ENCODE results near the gene AHRR.
"Not testable (repeated sequence)": the region's sequence is repeated elsewhere in the genome, so short reads cannot be mapped to it uniquely, and the experiment has no call there.

The AHRR gene

DNA sequence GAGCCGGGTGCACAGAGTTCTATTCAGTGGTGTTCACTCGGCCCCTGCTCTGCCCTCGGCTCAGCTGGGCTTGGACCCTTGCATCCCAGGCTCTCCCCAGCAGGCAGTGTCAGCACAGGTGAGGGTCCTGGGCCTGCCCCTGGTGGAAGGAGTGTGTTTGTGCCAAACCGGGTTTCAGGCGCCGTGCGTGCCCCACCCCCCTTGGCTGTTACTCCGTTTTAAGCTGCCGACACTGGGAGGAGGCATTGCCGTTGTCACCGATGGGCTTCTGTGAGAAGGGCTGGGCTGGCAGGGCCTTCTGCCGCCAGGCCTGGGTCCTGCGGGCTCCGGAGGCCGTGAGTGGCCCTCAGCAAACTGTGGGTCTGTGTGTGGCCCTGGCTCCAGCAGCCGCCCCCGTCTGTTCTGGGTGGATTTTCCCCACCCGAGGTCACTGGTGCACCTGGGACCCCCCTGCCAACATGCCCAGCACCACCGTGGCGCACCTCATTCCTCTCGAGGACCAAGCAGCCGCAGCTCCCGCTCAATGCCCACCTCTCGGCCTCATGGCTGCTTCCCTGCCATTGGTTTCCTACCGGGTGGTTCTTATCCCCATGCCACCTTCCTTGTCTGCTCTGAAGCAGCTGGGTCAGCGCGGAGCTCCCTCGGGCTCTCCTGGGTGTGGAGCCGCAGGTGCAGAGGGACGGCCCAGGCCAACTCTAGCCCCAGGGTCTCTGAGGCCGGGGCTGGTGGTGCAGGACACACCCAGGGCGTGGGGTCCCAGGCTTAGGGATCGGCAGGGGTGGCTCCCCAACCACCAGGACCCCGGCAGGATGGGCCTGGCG, 77.2 kb downstream of the AHRR start:
- FAIRE-seq, result no peak

- peak; percentile 65 for FAIRE-seq
Observed at GRCh38 chr5:399296-400281, 78.1 kb downstream of the AHRR start.

GRCh38 chr5:400282-401145, 79.0 kb downstream of the AHRR start:
- FAIRE-seq, result peak; percentile 79

GRCh38 chr5:401146-402034, 79.9 kb downstream of the AHRR start:
- no peak for FAIRE-seq

DNA sequence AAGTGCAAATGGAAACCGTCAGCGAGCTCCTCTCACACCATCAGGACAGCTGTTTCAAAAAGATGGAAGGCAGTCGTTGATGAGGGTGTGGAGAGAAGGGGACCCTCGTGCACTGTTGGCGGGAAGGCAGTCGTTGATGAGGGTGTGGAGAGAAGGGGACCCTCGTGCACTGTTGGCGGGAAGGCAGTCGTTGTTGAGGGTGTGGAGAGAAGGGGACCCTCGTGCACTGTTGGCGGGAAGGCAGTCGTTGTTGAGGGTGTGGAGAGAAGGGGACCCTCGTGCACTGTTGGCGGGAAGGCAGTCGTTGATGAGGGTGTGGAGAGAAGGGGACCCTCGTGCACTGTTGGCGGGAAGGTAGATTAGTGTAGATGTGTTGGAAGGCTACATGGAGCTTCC, 80.7 kb downstream of the AHRR start:
- FAIRE-seq, result not testable (repeated sequence)

DNA sequence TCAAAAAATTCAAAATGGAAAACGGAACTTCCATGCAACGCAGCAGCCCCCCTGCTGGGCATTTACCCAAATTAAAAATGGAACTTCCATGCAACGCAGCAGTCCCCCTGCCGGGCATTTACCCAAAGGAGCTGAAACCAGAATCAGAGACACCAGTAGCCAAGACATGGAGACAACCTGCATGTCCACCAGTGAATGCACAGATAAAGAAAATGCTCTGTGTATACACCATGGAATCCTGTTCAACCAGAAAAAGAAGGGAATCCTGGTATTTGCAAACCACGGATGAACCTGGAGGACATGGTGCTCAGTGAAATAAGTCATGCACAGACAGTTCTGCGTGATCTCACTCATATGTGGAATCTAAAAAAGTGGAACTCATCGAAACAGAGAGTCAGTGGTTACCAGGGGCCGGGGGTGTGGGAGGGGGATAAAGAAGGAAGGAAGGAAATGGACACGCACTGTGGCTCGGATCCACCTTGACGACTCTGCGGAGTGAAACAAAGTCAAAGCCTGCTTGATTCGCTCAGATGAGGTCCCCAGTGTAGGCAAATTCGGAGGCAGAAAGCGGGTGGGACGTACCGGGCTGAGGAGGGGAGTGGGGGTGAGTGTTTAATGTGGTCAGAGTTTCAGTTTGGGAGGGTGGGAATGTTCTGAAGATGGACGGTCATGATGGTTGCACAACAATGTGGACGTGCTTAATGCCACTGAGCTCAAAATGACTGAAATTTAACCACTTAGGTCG, 81.3 kb downstream of the AHRR start:
- FAIRE-seq, result no peak

- no peak for FAIRE-seq
Observed at GRCh38 chr5:403995-404394, 82.5 kb downstream of the AHRR start.

- no peak for FAIRE-seq
Observed at GRCh38 chr5:404666-405241, 83.2 kb downstream of the AHRR start.

DNA sequence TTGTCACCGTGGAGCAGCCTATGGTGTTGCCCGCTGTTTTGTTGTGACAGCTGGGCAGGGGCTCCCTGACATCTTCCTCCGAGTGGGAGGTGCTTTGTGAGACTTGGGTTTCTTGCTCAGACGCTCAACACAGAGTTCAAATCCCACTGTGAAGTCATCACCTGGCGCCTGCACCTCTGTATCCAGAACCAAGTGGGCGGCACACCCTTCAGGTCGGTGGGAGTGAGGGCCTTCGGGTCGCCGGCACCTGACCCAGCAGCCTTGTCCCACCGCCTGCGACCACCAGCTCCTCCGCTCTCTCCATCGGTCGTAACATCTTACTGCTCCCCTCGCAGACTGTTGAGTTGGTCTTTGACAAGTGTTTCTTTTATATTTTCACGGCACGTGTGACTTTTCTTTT, 83.9 kb downstream of the AHRR start:
- no peak for FAIRE-seq

GRCh38 chr5:406041-406440, 84.5 kb downstream of the AHRR start:
- no peak for FAIRE-seq

DNA sequence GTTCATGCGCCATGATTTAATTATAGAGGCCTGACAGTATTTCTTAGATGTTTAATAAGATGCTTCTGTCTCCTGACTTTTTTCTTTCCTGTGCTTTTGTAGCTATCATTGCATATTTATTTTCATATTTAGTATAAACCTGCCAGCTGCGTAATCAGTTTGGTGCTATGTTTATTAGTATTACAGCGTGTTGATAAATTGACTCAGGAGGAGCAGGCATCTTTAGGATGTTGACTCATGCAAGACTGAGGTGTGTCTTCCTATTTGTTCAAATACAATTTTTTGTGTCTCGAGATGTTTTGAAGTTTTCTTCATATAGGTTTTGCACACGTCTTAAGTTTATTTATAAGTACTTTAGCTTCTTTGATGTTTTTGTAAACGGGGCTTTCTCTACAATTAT, 85.5 kb downstream of the AHRR start:
- no peak for FAIRE-seq

DNA sequence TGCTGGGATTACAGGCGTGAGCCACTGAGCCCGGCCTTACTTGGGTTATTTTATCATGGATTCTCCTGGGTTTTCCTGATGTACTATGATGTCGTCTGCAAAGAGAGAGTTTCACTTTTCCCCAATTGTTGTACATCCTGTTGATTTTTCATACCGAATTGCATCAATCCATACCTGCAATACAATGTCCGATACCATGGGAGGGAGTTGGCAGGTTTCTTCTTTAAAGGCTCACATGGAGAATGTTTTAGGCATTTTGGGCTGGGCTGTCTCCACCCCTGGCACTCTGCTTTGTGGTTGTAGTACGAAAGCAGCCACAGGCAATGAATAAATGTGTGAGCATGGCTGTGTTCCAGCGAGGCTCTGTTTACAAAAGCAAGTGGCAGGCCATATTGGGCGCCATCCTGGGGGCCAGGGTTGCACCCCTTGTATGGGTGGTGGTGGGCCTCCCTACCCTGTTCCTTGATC, 86.3 kb downstream of the AHRR start:
- FAIRE-seq, result no peak

GRCh38 chr5:410911-411517, 89.5 kb downstream of the AHRR start:
- no peak for FAIRE-seq

GRCh38 chr5:411728-412127, 90.2 kb downstream of the AHRR start:
- FAIRE-seq, result no peak

GRCh38 chr5:414991-415927, 93.7 kb downstream of the AHRR start:
- not testable (repeated sequence) for FAIRE-seq

DNA sequence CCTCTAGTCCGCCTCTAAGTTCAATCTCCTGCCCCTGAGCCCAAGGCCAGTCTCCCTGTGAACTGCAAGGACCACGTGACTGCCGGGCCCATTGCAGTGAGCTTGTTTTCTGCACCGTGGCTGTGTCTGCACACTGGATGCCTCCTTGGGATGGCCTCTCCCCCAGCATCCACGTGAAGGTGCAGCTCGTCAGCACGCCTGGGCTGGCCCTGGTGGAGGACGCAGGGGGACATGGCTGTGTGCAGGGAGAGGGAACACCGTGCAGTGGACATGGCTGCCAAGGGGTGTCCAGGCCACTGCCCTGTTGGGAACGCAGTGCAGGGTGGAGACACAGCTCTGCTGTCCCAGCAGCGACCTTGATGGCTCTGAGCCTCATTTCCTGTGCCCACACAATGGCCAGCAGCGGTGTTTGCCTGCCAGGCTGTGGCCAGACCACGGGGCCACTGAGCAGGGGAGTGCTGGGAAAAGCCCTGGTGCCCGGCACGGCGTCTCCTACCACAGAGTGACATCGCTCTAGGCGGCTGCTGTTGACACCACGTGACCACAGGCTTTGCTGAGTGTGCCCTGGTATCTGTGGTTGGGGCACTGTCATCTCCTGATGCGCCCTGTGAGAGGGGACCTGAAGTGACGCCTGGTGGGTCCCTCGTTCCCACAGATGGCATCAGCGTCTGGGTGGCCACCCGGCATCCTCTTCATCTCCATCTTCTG, 94.6 kb downstream of the AHRR start:
- FAIRE-seq, result no peak

DNA sequence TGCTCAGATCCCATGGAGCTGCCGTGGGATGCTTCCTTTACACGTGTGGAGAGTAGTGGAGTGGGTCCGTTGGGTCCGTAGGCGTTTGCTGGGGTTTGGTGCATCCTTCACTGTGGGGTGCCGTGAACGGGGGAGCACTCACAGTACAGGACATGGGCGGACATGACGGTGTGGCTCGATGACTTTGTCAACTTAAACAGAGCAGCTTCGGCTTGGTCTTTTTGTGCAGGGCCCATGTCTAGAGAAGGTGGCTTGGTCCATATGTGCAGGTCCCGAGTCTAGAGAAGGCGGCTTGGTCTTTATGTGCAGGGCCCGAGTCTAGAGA, 95.1 kb downstream of the AHRR start:
- no peak for FAIRE-seq

Data from islet of Langerhans (tissue), 1 donor.